ENCODE data around the gene RCSD1.

Gene RCSD1

DNA sequence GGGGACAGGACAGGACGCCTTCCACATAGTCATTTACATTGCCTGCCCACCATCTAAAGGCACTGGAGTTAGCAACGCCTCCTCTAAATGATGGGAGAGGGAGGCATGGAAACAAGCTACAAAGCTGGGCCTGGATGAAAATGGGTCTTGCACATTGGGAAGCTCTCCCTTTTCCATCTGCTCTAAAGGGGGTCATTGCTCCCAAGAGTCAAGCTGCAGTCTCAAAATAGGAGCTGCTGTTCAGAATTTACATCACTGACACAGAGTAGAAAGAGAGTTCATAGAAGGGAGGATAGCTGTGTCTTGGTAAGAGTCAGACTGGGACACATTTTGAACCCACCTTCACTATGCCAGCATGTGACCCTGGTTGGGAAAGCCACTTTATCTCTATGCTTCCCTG is 26.6 kb downstream of the RCSD1 start:
- H3K27ac ChIP-seq: no peak overlapping the region
- no peak overlapping the region for H3K9ac ChIP-seq
- H3K27me3 ChIP-seq (ENCODE audit: insufficient read depth, low read depth): no peaks in the 10 kb centered on the region
- no peak overlapping the region for H2AFZ ChIP-seq (ENCODE audit: low read depth)
- H3K4me2 ChIP-seq: no peak overlapping the region
- H3K36me3 ChIP-seq (ENCODE audit: insufficient read depth): no peaks in the 10 kb centered on the region
- TF ChIP-seq, protein P1, sequence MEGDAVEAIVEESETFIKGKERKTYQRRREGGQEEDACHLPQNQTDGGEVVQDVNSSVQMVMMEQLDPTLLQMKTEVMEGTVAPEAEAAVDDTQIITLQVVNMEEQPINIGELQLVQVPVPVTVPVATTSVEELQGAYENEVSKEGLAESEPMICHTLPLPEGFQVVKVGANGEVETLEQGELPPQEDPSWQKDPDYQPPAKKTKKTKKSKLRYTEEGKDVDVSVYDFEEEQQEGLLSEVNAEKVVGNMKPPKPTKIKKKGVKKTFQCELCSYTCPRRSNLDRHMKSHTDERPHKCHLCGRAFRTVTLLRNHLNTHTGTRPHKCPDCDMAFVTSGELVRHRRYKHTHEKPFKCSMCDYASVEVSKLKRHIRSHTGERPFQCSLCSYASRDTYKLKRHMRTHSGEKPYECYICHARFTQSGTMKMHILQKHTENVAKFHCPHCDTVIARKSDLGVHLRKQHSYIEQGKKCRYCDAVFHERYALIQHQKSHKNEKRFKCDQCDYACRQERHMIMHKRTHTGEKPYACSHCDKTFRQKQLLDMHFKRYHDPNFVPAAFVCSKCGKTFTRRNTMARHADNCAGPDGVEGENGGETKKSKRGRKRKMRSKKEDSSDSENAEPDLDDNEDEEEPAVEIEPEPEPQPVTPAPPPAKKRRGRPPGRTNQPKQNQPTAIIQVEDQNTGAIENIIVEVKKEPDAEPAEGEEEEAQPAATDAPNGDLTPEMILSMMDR (conservative IDR thresholded peaks at IDR 0.05; ENCODE audit: low read depth, low read length): no peak
- H3K4me3 ChIP-seq (IDR thresholded peaks at IDR 0.05; ENCODE audit: insufficient read depth, low read depth, low read length): no peak overlapping the region
- peaks cover 11% of the 10 kb centered on the region for H3K4me1 ChIP-seq (ENCODE audit: low read depth, poor library complexity, severe bottlenecking)
- no peaks in the 10 kb centered on the region; the same call in 1 of the 2 replicates for H4K20me1 ChIP-seq (ENCODE audit: insufficient read depth)
- peaks cover 76% of the 10 kb centered on the region for H3K79me2 ChIP-seq (ENCODE audit: insufficient read depth, low read depth)

DNA sequence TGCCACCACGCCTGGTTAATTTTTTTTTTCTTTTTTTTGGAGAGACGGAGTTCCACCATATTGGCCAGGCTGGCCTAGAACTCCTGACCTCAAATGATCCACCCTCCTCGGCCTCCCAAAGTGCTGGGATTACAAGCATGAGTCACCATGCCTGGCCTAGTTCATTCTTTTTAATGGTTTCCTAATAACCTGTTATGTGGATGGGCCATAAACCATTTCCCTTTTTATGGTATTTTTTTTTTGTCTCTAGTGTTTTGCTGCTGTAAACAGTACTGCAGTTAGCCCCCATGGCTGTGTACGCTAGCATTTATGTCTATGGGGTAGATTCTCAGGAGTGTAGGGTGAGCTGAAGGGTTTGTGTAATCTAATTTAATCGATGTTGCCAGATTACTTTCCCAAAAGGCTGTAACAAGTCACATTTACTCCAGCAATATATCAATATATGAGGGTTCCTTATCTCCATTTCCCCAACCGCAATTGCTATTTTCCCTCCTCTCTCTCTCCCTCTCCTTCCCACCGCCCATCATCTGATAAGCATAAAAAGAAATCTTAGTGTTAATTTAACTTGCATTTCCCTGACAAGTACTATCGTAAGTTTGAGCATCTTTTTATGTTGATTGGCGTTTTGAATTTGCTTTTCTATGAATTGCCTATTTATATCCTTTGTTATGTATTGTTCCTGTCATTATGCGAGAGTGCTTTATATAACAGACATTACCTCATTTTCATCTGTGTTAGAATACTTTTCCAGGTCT is 28.7 kb downstream of the RCSD1 start:
- Histone ChIP-seq H3K9ac (no peak overlapping the region), H3K79me2 (ENCODE audit: insufficient read depth, low read depth) (peaks cover 79% of the 10 kb centered on the region), H4K20me1 (ENCODE audit: insufficient read depth) (peaks cover 4% of the 10 kb centered on the region; the same call in 1 of the 2 replicates), H3K27ac (no peak overlapping the region), H3K4me1 (ENCODE audit: low read depth, poor library complexity, severe bottlenecking) (peaks cover 27% of the 10 kb centered on the region), H3K4me2 (no peak overlapping the region), H3K36me3 (ENCODE audit: insufficient read depth) (no peaks in the 10 kb centered on the region; the same call in 1 of the 2 replicates), H2AFZ (ENCODE audit: low read depth) (no peak overlapping the region), H3K27me3 (ENCODE audit: insufficient read depth, low read depth) (no peaks in the 10 kb centered on the region), H3K4me3 (IDR thresholded peaks at IDR 0.05; ENCODE audit: insufficient read depth, low read depth, low read length) (no peak overlapping the region)
- TF ChIP-seq, protein P1 (conservative IDR thresholded peaks at IDR 0.05; ENCODE audit: low read depth, low read length): no peak

DNA sequence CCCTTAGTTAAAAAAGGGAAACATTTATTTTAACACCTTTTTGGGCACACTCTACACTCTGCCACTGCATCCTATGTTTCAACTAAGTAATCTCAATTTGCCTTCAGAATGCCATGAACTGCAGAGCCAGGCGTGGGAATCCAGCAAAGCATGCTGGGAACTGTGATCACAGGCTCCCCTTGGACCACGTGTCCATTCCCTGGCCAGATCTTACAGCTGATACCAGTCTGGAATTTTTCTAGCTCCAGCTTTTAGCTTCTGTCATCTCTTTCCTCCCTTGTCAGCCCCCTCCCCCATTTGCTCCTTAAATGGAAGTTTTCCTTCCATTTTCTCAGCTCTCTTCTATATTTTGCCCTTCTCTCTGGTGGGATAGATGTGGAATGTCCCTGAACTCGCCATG is 29.4 kb downstream of the RCSD1 start:
- Histone ChIP-seq H4K20me1 (ENCODE audit: insufficient read depth) (peaks cover 4% of the 10 kb centered on the region; the same call in 1 of the 2 replicates), H3K27me3 (ENCODE audit: insufficient read depth, low read depth) (no peaks in the 10 kb centered on the region), H3K27ac (no peak overlapping the region), H3K36me3 (ENCODE audit: insufficient read depth) (no peaks in the 10 kb centered on the region; the same call in 1 of the 2 replicates), H3K79me2 (ENCODE audit: insufficient read depth, low read depth) (peaks cover 72% of the 10 kb centered on the region), H3K4me2 (no peak overlapping the region), H2AFZ (ENCODE audit: low read depth) (no peak overlapping the region), H3K4me3 (IDR thresholded peaks at IDR 0.05; ENCODE audit: insufficient read depth, low read depth, low read length) (no peak overlapping the region), H3K9ac (no peak overlapping the region), H3K4me1 (ENCODE audit: low read depth, poor library complexity, severe bottlenecking) (peaks cover 27% of the 10 kb centered on the region)
- TF ChIP-seq, protein P1 (conservative IDR thresholded peaks at IDR 0.05; ENCODE audit: low read depth, low read length): no peak

DNA sequence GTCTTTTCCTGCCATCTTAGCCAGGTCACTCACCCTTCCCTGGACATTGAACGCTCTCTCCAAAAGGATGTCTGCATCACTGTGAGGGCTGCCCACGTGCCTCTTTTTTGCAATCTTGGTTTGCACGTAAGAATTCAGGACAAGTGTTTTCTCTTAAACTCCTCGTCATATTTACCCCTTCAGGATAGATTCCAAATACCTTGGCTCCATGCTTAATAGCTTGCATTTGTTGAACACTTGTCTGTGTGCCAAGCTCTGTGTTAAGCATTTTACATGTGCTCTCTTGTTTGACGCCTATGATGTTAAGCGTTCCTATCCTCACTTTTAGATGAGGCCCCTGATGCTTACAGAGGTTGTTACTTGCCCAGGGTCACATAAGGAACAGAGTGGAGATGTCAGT is 29.8 kb downstream of the RCSD1 start:
- Histone ChIP-seq H2AFZ (ENCODE audit: low read depth) (no peak overlapping the region), H3K27ac (no peak overlapping the region), H3K27me3 (ENCODE audit: insufficient read depth, low read depth) (no peaks in the 10 kb centered on the region), H3K36me3 (ENCODE audit: insufficient read depth) (no peaks in the 10 kb centered on the region; the same call in 1 of the 2 replicates), H3K4me3 (IDR thresholded peaks at IDR 0.05; ENCODE audit: insufficient read depth, low read depth, low read length) (no peak overlapping the region), H3K4me2 (no peak overlapping the region), H4K20me1 (ENCODE audit: insufficient read depth) (peaks cover 4% of the 10 kb centered on the region; the same call in 1 of the 2 replicates), H3K9ac (no peak overlapping the region), H3K4me1 (ENCODE audit: low read depth, poor library complexity, severe bottlenecking) (peaks cover 27% of the 10 kb centered on the region), H3K79me2 (ENCODE audit: insufficient read depth, low read depth) (peaks cover 67% of the 10 kb centered on the region)
- TF ChIP-seq, protein P1 (conservative IDR thresholded peaks at IDR 0.05; ENCODE audit: low read depth, low read length): no peak
